Measurements from ENCODE around the gene MPG. TPM values are rescaled to one million over a fixed set of nuclear protein-coding genes. Genes with fewer than 3 reads are reported as not detected.

MPG gene
- total and polyA plus RNA-seq, 2 experiments from 2014 or later = 38.0 to 91.1 TPM

DNA sequence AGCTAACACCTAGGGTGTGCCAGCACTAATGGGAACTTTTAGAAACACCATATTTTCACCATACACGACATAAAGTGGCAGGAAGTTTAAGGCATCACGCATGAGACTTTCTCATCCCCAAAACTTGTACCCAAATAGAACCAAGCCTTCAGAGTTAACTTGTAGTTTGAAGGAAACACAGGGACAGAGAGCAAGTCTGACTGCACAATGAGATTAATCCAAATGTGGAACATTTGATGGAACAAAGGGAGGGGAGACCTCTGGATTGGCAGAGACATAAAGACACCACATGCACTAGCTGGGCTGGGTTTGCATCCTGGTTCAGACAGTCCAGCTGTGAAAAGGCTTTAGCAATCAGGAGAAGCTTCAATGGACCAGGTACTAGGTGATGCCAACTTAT is 36.3 kb downstream of the MPG start:
- Histone ChIP-seq H3K27me3 (ENCODE audit: insufficient read depth) (no peaks in the 10 kb centered on the region), H4K20me1 (replicated peaks; ENCODE audit: insufficient read depth) (peaks cover 5% of the 10 kb centered on the region), H3K4me2 (no peak overlapping the region), H3K4me1 (ENCODE audit: insufficient read depth) (no peaks in the 10 kb centered on the region), H3F3A (replicated peaks; ENCODE audit: low read depth) (0 out of 2 replicates have a peak, but pooled peaks cover 4% of the 10 kb centered on the region), H3K79me2 (replicated peaks; ENCODE audit: insufficient read depth) (no peaks in the 10 kb centered on the region), H3K36me3 (ENCODE audit: insufficient read depth) (peaks cover 11% of the 10 kb centered on the region; the same call in 1 of the 2 replicates), H3K9me2 (ENCODE audit: insufficient read depth) (no peaks in the 10 kb centered on the region), H3K4me3 (no peak overlapping the region), H2AFZ (no peak overlapping the region), H3K27ac (ENCODE audit: low read depth) (no peak overlapping the region)
- TF ChIP-seq, protein P1, sequence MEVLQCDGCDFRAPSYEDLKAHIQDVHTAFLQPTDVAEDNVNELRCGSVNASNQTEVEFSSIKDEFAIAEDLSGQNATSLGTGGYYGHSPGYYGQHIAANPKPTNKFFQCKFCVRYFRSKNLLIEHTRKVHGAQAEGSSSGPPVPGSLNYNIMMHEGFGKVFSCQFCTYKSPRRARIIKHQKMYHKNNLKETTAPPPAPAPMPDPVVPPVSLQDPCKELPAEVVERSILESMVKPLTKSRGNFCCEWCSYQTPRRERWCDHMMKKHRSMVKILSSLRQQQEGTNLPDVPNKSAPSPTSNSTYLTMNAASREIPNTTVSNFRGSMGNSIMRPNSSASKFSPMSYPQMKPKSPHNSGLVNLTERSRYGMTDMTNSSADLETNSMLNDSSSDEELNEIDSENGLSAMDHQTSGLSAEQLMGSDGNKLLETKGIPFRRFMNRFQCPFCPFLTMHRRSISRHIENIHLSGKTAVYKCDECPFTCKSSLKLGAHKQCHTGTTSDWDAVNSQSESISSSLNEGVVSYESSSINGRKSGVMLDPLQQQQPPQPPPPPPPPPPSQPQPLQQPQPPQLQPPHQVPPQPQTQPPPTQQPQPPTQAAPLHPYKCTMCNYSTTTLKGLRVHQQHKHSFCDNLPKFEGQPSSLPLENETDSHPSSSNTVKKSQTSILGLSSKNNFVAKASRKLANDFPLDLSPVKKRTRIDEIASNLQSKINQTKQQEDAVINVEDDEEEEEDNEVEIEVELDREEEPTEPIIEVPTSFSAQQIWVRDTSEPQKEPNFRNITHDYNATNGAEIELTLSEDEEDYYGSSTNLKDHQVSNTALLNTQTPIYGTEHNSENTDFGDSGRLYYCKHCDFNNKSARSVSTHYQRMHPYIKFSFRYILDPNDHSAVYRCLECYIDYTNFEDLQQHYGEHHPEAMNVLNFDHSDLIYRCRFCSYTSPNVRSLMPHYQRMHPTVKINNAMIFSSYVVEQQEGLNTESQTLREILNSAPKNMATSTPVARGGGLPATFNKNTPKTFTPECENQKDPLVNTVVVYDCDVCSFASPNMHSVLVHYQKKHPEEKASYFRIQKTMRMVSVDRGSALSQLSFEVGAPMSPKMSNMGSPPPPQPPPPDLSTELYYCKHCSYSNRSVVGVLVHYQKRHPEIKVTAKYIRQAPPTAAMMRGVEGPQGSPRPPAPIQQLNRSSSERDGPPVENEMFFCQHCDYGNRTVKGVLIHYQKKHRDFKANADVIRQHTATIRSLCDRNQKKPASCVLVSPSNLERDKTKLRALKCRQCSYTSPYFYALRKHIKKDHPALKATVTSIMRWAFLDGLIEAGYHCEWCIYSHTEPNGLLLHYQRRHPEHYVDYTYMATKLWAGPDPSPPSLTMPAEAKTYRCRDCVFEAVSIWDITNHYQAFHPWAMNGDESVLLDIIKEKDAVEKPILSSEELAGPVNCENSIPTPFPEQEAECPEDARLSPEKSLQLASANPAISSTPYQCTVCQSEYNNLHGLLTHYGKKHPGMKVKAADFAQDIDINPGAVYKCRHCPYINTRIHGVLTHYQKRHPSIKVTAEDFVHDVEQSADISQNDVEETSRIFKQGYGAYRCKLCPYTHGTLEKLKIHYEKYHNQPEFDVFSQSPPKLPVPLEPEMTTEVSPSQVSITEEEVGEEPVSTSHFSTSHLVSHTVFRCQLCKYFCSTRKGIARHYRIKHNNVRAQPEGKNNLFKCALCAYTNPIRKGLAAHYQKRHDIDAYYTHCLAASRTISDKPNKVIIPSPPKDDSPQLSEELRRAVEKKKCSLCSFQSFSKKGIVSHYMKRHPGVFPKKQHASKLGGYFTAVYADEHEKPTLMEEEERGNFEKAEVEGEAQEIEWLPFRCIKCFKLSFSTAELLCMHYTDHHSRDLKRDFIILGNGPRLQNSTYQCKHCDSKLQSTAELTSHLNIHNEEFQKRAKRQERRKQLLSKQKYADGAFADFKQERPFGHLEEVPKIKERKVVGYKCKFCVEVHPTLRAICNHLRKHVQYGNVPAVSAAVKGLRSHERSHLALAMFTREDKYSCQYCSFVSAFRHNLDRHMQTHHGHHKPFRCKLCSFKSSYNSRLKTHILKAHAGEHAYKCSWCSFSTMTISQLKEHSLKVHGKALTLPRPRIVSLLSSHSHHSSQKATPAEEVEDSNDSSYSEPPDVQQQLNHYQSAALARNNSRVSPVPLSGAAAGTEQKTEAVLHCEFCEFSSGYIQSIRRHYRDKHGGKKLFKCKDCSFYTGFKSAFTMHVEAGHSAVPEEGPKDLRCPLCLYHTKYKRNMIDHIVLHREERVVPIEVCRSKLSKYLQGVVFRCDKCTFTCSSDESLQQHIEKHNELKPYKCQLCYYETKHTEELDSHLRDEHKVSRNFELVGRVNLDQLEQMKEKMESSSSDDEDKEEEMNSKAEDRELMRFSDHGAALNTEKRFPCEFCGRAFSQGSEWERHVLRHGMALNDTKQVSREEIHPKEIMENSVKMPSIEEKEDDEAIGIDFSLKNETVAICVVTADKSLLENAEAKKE (CRISPR knock-in tag; IDR thresholded peaks at IDR 0.05) = no peak
- TF ChIP-seq EZH2 (IDR thresholded peaks at IDR 0.05; ENCODE audit: low read depth, unreplicated experiment) (no peak), NANOG (IDR thresholded peaks at IDR 0.05; ENCODE audit: borderline replicate concordance) (no peak), ZNF114 (CRISPR knock-in tag; IDR thresholded peaks at IDR 0.05) (no peak), STAT1 (IDR thresholded peaks at IDR 0.05; ENCODE audit: unreplicated experiment) (no peak)
- TF ChIP-seq, protein P2, sequence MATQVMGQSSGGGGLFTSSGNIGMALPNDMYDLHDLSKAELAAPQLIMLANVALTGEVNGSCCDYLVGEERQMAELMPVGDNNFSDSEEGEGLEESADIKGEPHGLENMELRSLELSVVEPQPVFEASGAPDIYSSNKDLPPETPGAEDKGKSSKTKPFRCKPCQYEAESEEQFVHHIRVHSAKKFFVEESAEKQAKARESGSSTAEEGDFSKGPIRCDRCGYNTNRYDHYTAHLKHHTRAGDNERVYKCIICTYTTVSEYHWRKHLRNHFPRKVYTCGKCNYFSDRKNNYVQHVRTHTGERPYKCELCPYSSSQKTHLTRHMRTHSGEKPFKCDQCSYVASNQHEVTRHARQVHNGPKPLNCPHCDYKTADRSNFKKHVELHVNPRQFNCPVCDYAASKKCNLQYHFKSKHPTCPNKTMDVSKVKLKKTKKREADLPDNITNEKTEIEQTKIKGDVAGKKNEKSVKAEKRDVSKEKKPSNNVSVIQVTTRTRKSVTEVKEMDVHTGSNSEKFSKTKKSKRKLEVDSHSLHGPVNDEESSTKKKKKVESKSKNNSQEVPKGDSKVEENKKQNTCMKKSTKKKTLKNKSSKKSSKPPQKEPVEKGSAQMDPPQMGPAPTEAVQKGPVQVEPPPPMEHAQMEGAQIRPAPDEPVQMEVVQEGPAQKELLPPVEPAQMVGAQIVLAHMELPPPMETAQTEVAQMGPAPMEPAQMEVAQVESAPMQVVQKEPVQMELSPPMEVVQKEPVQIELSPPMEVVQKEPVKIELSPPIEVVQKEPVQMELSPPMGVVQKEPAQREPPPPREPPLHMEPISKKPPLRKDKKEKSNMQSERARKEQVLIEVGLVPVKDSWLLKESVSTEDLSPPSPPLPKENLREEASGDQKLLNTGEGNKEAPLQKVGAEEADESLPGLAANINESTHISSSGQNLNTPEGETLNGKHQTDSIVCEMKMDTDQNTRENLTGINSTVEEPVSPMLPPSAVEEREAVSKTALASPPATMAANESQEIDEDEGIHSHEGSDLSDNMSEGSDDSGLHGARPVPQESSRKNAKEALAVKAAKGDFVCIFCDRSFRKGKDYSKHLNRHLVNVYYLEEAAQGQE (IDR thresholded peaks at IDR 0.05; ENCODE audit: unreplicated experiment) = no peak
- TF ChIP-seq, protein P3, sequence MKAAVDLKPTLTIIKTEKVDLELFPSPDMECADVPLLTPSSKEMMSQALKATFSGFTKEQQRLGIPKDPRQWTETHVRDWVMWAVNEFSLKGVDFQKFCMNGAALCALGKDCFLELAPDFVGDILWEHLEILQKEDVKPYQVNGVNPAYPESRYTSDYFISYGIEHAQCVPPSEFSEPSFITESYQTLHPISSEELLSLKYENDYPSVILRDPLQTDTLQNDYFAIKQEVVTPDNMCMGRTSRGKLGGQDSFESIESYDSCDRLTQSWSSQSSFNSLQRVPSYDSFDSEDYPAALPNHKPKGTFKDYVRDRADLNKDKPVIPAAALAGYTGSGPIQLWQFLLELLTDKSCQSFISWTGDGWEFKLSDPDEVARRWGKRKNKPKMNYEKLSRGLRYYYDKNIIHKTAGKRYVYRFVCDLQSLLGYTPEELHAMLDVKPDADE (IDR thresholded peaks at IDR 0.05) = no peak
- H3K4me3 Mint-ChIP-seq = no peak overlapping the region
- peaks cover 13% of the 10 kb centered on the region for H3K4me1 Mint-ChIP-seq
- H3K9me3 Mint-ChIP-seq = no peaks in the 10 kb centered on the region
- H3K27me3 Mint-ChIP-seq (ENCODE audit: insufficient read depth, low read depth, poor library complexity) = peaks cover 3% of the 10 kb centered on the region
- H3K27ac Mint-ChIP-seq = no peak overlapping the region
- peaks cover 38% of the 10 kb centered on the region; the same call in 2 of the 3 replicates for H3K36me3 Mint-ChIP-seq (ENCODE audit: low read depth)
- no peak for DNase-seq (ENCODE audit: low spot score)
- no peak for ATAC-seq

Measured in GM23338 (cell line).